K562 treated with DMSO at 1 percent for 12 hours (cell line): ENCODE data around the gene PGLYRP4. TPM values are rescaled to one million over a fixed set of nuclear protein-coding genes. Genes with fewer than 3 reads are reported as not detected.

ENCODE experiments used
- total RNA-seq: library from RNA; unstranded; fragments of 300-600 nt; gene quantifications from 2 replicates; pipeline ENCODE4 v1.2.3, GENCODE V29; 2022; ENCODE audit not compliant: insufficient read depth

PGLYRP4 gene
- total RNA-seq, result 4.4 and 4.9 TPM in 2 replicates

GRCh38 chr1:153348511-153349362 is at the start of gene PGLYRP4:
Gene PGLYRP4 (minus strand): TSS chr1:153348841. CDS start chr1:153347932, 909 bp downstream.

GRCh38 chr1:153390938-153391710 is 42.5 kb upstream of the PGLYRP4 start, which contains the start of gene S100A8:
Gene S100A8 (minus strand): TSS chr1:153391073. CDS start chr1:153390535, 538 bp downstream.

GRCh38 chr1:153375511-153375910 is 26.9 kb upstream of the PGLYRP4 start, which contains the start of gene S100A12:
Gene S100A12 (minus strand): TSS chr1:153375621. CDS start chr1:153374592, 1,029 bp downstream.

GRCh38 chr1:153357853-153358690 is 9.4 kb upstream of the PGLYRP4 start, which contains the start of gene S100A9:
Gene S100A9 (plus strand): TSS chr1:153357854. CDS start chr1:153358284, 430 bp downstream.

GRCh38 chr1:153312570-153313186 is 36.0 kb downstream of the PGLYRP4 start, which contains the start of gene PGLYRP3:
Gene PGLYRP3 (minus strand): TSS chr1:153312952. CDS start chr1:153310665, 2,287 bp downstream.

Other genes with a start within 250 kb of the PGLYRP4 start
- not detected in 2 replicates for gene SPRR2F, start 235.3 kb downstream of the PGLYRP4 start, total RNA-seq
- gene SPRR2G, start 198.0 kb downstream of the PGLYRP4 start, total RNA-seq, result not detected in 2 replicates
- not detected in 2 replicates for gene LELP1, start 145.4 kb downstream of the PGLYRP4 start, total RNA-seq
- 1.7 and 2.4 TPM in 2 replicates for gene PRR9, start 131.3 kb downstream of the PGLYRP4 start, total RNA-seq
- gene LORICRIN, start 89.2 kb downstream of the PGLYRP4 start, total RNA-seq, result not detected in 2 replicates
- gene PGLYRP3, start 35.9 kb downstream of the PGLYRP4 start, total RNA-seq, result not detected in 2 replicates
- gene S100A9, start 9.0 kb upstream of the PGLYRP4 start, total RNA-seq, result not detected in 2 replicates
- not detected in 2 replicates for gene S100A12, start 26.8 kb upstream of the PGLYRP4 start, total RNA-seq
- not detected in 2 replicates for gene S100A8, start 42.2 kb upstream of the PGLYRP4 start, total RNA-seq
- 0.22 TPM in 1 of 2 replicates, not detected in the other for gene S100A7A, start 67.7 kb upstream of the PGLYRP4 start, total RNA-seq
- gene S100A7, start 111.8 kb upstream of the PGLYRP4 start, total RNA-seq, result not detected in 2 replicates
- 16.1 and 19.6 TPM in 2 replicates for gene S100A6, start 187.2 kb upstream of the PGLYRP4 start, total RNA-seq
- 4.4 TPM in 1 of 2 replicates, not detected in the other for gene S100A5, start 192.1 kb upstream of the PGLYRP4 start, total RNA-seq
- 5.3 and 10.6 TPM in 2 replicates for gene S100A4, start 197.0 kb upstream of the PGLYRP4 start, total RNA-seq
- not detected in 2 replicates for gene S100A3, start 200.4 kb upstream of the PGLYRP4 start, total RNA-seq
- not detected in 2 replicates for gene S100A2, start 217.0 kb upstream of the PGLYRP4 start, total RNA-seq